Sigmoid colon (tissue), 4 donors: ENCODE data around the gene F12.

ENCODE experiments used
- CTCF ChIP-seq, 4 experiments: fragments of 450-650 bp in 3 of 4; fragments of 200-600 bp in 1 of 4; IDR thresholded peaks; one replicate each; pipeline ENCODE4 v1.5.1; 2016 to 2019; ENCODE audit warnings: antibody characterized with exemption in 4 of 4, mild to moderate bottlenecking in 3 of 4, moderate library complexity in 2 of 4
- EP300 ChIP-seq, 4 donors: sonication (generic); formaldehyde crosslinking; IDR thresholded peaks; one replicate each; pipeline ENCODE4 v1.6.1; 2017; ENCODE audit warnings: antibody characterized with exemption in 4 of 4
- POLR2A ChIP-seq, 2 donors: fragments of 450-650 bp; IDR thresholded peaks; one replicate each; pipeline ENCODE4 v1.6.1; 2016; ENCODE audit warnings: antibody characterized with exemption in 2 of 2, mild to moderate bottlenecking in 2 of 2, moderate library complexity in 2 of 2
- POLR2AphosphoS5 ChIP-seq, 4 donors: sonication (generic); formaldehyde crosslinking; IDR thresholded peaks; one replicate each; pipeline ENCODE4 v1.6.1; 2017; ENCODE audit warnings: antibody characterized with exemption in 4 of 4

- no peak for TF ChIP-seq CTCF (IDR thresholded peaks at IDR 0.05)
- no peak for TF ChIP-seq POLR2A (IDR thresholded peaks at IDR 0.05)
- no peak for TF ChIP-seq EP300 (IDR thresholded peaks at IDR 0.05)
- no peak for TF ChIP-seq POLR2AphosphoS5 (IDR thresholded peaks at IDR 0.05)
Measured at GRCh38 chr5:177437623-177438022, 28.3 kb upstream of the F12 start.
